NCI-H2227 treated with DMSO at 0.1 percent for 48 hours (cell line): ENCODE measurements around the gene SMAD2.

Experiments
- DNase-seq: peaks from one replicate; lab custom pipeline; 2025; lab: John Stamatoyannopoulos, UW

Gene SMAD2

GRCh38 chr18:47895565-47896250, 34.8 kb downstream of the SMAD2 start:
- DNase-seq = no peak

- no peak for DNase-seq
Observed at GRCh38 chr18:47893939-47894699, 36.3 kb downstream of the SMAD2 start.

- peak; percentile 47 for DNase-seq
Observed at GRCh38 chr18:47893047-47893446, 37.4 kb downstream of the SMAD2 start.

- DNase-seq = no peak
Observed at GRCh38 chr18:47888156-47888555, 42.3 kb downstream of the SMAD2 start.

- no peak for DNase-seq
Observed at GRCh38 chr18:47887227-47887626, 43.2 kb downstream of the SMAD2 start.

GRCh38 chr18:47883771-47884413, 46.6 kb downstream of the SMAD2 start:
- DNase-seq = peak; percentile 14

GRCh38 chr18:47882641-47883040, 47.8 kb downstream of the SMAD2 start:
- no peak for DNase-seq

- DNase-seq = no peak
Observed at GRCh38 chr18:47881752-47882455, 48.6 kb downstream of the SMAD2 start.

GRCh38 chr18:47881042-47881441, 49.4 kb downstream of the SMAD2 start:
- DNase-seq = no peak

- no peak for DNase-seq
Observed at GRCh38 chr18:47877892-47878291, 52.6 kb downstream of the SMAD2 start.

GRCh38 chr18:47876813-47877212, 53.6 kb downstream of the SMAD2 start:
- DNase-seq = no peak

GRCh38 chr18:47873625-47874024, 56.8 kb downstream of the SMAD2 start:
- no peak for DNase-seq

- no peak for DNase-seq
Observed at GRCh38 chr18:47872426-47872825, 58.0 kb downstream of the SMAD2 start.

GRCh38 chr18:47871288-47871687, 59.2 kb downstream of the SMAD2 start:
- DNase-seq = no peak

GRCh38 chr18:47870605-47871004, 59.9 kb downstream of the SMAD2 start:
- DNase-seq = no peak

- DNase-seq = no peak
Observed at GRCh38 chr18:47868744-47869143, 61.7 kb downstream of the SMAD2 start.

- DNase-seq = no peak
Observed at GRCh38 chr18:47865183-47865582, 65.3 kb downstream of the SMAD2 start.

- no peak for DNase-seq
Observed at GRCh38 chr18:47863041-47863440, 67.4 kb downstream of the SMAD2 start.

GRCh38 chr18:47858607-47859006, 71.9 kb downstream of the SMAD2 start:
- no peak for DNase-seq

GRCh38 chr18:47847635-47848034, 82.8 kb downstream of the SMAD2 start:
- DNase-seq = no peak

- DNase-seq = no peak
Observed at GRCh38 chr18:47846431-47846830, 84.0 kb downstream of the SMAD2 start.

- DNase-seq = no peak
Observed at GRCh38 chr18:47844828-47845498, 85.5 kb downstream of the SMAD2 start.
